Gastrocnemius medialis (tissue), 4 donors: ENCODE results near the gene IL21R.

Source experiments
- POLR2A ChIP-seq, 2 donors: fragments of 450-650 bp; IDR thresholded peaks; one replicate each; pipeline ENCODE4 v1.6.1; 2017; ENCODE audit warnings: antibody characterized with exemption in 2 of 2, mild to moderate bottlenecking in 2 of 2, moderate library complexity in 2 of 2
- TF ChIP-seq, protein P1 (sequence below), 5 experiments: fragments of 450-650 bp in 3 of 5; fragments of 200-600 bp in 2 of 5; sonication (generic) in 2 of 5; IDR thresholded peaks in 4 of 5; conservative IDR thresholded peaks in 1 of 5; 1 replicate in 4 of 5; 2 replicates in 1 of 5; pipeline ENCODE4 v1.5.1; 2016 to 2019; ENCODE audit warnings: antibody characterized with exemption in 5 of 5, mild to moderate bottlenecking in 3 of 5, moderate library complexity in 3 of 5

DNA sequence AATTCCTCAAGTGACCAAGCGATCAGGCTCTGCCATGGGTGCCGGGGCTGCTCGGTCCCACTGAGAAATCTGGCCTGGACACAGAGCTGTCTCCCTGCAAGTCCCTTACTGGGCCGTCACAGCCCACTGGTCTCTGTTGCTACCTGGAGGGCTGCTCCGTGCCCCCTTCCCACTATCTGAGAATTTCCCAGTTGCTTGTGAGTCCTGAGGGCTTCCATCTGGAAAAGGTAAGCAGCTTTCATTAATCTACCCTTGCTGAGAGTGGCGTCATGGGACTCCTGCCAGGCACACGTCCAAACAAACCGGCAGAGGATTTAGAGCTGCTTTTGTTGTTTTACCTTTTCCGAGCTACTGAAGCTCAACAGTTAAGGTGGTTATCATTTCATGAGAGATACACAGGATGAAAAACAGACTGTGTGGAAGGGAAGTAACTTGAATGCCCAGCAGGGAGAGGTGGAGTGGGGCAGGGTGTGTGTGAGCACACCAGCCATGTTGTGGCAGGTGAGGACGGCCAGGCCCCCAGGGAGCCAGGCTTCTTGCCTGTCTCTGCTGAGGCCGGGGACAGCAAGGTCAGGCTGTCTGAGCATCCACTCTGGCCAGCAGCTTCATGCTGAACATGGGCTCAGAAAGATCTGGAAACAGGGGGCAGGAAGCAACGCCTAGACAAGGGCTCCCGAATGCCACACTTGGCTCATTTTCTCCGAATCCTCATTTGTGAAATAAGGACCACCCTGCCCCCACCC lies 97.1 kb downstream of the IL21R start:
- TF ChIP-seq, protein P1, sequence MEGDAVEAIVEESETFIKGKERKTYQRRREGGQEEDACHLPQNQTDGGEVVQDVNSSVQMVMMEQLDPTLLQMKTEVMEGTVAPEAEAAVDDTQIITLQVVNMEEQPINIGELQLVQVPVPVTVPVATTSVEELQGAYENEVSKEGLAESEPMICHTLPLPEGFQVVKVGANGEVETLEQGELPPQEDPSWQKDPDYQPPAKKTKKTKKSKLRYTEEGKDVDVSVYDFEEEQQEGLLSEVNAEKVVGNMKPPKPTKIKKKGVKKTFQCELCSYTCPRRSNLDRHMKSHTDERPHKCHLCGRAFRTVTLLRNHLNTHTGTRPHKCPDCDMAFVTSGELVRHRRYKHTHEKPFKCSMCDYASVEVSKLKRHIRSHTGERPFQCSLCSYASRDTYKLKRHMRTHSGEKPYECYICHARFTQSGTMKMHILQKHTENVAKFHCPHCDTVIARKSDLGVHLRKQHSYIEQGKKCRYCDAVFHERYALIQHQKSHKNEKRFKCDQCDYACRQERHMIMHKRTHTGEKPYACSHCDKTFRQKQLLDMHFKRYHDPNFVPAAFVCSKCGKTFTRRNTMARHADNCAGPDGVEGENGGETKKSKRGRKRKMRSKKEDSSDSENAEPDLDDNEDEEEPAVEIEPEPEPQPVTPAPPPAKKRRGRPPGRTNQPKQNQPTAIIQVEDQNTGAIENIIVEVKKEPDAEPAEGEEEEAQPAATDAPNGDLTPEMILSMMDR (IDR thresholded peaks at IDR 0.05 in 4 of 5, conservative IDR thresholded peaks at IDR 0.05 in 1 of 5): no peak
- no peak for TF ChIP-seq POLR2A (IDR thresholded peaks at IDR 0.05)
